ENCODE measurements around the gene ITIH5. TPM values are rescaled to one million over a fixed set of nuclear protein-coding genes. Genes with fewer than 3 reads are reported as not detected.

Gene ITIH5
- total RNA-seq, 4 donors from 2014 or later: 24.9 to 68.1 (median 39.0) TPM

DNA sequence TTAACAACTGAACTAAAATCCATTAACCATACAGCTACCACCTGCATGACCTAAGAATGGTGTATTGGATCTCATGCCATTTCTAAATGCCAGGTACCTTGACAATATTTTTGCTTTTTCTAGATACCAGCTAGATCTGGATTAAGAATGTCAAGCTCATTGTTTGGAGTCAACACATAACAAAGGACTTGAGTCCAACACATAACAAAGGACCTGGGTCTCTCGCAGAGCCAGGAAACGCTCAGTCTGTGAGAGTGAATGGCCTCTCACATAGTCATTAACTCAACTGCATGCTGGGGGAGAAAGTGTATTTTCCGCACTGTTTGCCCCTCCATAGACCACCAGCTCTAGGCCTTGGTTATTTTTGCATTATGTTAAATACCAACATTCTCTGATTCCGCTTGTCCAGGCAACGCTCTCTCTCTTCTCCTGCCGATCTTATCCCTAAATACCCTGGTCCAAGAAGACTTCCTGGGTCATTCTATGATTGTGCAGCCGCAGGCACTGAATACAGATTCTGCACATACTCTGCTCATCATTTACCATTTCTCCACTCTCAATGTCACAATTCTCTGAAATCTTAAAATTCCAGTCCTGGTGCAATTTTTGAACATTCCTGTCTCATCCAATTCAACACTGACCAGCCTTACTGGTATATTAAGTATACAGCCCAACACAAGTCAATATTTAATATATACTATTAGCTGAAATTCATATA is 31.2 kb downstream of the ITIH5 start:
- Histone ChIP-seq H3K9me3 (no peaks in the 10 kb centered on the region), H3K36me3 (peaks cover 0 to 38% (median 9%) of the 10 kb centered on the region in 4 donors), H3K27ac (replicated peaks in 1 of 4) (no peak overlapping the region), H3K4me1 (peaks cover 0 to 10% (median 0%) of the 10 kb centered on the region in 4 donors), H3K27me3 (no peaks in the 10 kb centered on the region), H3K4me3 (no peak overlapping the region)
- intact Hi-C loops (cut with DNase I): no loop called here
- 92% methylated on average over 7 of the region's 7 CpGs for WGBS
- TF ChIP-seq, protein P1, sequence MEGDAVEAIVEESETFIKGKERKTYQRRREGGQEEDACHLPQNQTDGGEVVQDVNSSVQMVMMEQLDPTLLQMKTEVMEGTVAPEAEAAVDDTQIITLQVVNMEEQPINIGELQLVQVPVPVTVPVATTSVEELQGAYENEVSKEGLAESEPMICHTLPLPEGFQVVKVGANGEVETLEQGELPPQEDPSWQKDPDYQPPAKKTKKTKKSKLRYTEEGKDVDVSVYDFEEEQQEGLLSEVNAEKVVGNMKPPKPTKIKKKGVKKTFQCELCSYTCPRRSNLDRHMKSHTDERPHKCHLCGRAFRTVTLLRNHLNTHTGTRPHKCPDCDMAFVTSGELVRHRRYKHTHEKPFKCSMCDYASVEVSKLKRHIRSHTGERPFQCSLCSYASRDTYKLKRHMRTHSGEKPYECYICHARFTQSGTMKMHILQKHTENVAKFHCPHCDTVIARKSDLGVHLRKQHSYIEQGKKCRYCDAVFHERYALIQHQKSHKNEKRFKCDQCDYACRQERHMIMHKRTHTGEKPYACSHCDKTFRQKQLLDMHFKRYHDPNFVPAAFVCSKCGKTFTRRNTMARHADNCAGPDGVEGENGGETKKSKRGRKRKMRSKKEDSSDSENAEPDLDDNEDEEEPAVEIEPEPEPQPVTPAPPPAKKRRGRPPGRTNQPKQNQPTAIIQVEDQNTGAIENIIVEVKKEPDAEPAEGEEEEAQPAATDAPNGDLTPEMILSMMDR (IDR thresholded peaks at IDR 0.05): no peak
- TF ChIP-seq POLR2A (IDR thresholded peaks at IDR 0.05; ENCODE audit: low read depth): no peak
- no peak for TF ChIP-seq POLR2AphosphoS5 (IDR thresholded peaks at IDR 0.05)
- no peak for TF ChIP-seq EP300 (IDR thresholded peaks at IDR 0.05)
- DNase-seq (ENCODE audit: extremely low spot score): no peak

DNA sequence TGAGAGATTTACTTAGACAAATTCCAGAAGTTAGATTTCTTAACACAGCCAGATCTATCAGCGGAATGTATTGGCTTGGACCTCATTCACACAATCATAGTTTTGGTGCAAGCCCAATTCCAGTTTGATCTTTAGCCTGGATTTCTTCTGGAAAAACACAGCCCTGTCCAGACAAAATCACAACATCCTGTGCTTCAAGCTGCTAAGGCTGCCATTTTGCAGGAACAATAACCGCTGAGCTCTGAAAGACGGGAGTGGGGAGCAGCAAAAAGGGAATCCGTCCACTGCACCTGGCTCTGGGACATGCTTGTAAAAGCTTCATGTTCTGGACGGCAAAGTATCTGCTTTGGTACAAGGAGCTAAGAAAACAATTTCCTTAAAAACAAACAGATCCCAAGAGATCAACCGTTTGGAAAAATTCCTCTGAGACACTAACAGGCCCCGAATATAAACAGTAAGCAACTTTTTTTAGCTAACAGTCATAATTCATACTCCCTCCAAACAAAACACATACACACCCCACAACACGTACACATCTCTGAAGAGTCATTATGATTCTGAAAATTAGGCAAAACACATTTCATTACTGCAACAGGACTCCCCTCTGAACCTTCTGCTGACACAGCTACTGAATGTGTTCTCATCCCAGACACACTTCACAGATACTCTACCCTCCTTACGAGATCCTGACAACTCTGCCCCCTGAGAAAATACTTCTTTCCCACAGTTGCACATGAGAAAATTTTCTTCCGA is 32.4 kb downstream of the ITIH5 start:
- no peak for DNase-seq (ENCODE audit: extremely low spot score)

DNA sequence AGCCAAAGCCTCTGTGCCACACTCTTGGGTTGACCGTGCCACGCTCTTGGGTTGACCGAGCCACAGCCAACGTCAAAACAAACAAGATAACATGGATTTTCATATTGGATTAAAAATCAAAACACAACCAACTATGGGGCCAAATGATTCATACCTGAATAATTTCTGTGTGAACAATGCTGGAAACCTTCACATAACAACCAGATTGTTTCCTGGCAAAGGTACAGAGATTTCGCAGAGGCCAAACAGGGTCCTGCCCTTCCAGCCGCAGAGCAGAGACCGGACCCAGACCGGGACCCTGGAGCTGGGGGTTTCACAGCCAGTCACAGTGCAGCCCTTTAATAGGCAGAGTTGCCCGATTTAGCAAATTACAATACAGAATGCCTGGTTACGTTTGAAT is 40.5 kb downstream of the ITIH5 start:
- Histone ChIP-seq H3K27ac (replicated peaks in 1 of 4) (peak overlapping the region; percentile 61 to 77 (median 75)), H3K9me3 (no peaks in the 10 kb centered on the region), H3K27me3 (no peaks in the 10 kb centered on the region), H3K36me3 (no peaks in the 10 kb centered on the region), H3K4me1 (peaks cover 0 to 27% (median 20%) of the 10 kb centered on the region in 4 donors), H3K4me3 (peak overlapping the region in 2 of 4 donors; percentile 10 to 11)
- no peak for TF ChIP-seq POLR2A (IDR thresholded peaks at IDR 0.05; ENCODE audit: low read depth)
- no peak for TF ChIP-seq EP300 (IDR thresholded peaks at IDR 0.05)
- TF ChIP-seq, protein P1 (IDR thresholded peaks at IDR 0.05): no peak
- no peak for TF ChIP-seq POLR2AphosphoS5 (IDR thresholded peaks at IDR 0.05)
- intact Hi-C loops (cut with DNase I): no loop called here
- WGBS: 40% methylated on average over 9 of the region's 10 CpGs
- DNase-seq (ENCODE audit: extremely low spot score): no peak

More for the DNA sequence above, 32.4 kb downstream of the ITIH5 start:
- Histone ChIP-seq H3K4me1 (peaks cover 0 to 10% (median 0%) of the 10 kb centered on the region in 4 donors), H3K36me3 (peaks cover 0 to 28% (median 9%) of the 10 kb centered on the region in 4 donors), H3K4me3 (peak overlapping the region in 1 of 4 donors; percentile 14), H3K27ac (replicated peaks in 1 of 4) (peak overlapping the region; percentile 31 to 66 (median 50)), H3K27me3 (no peaks in the 10 kb centered on the region), H3K9me3 (no peaks in the 10 kb centered on the region)
- TF ChIP-seq, protein P1 (IDR thresholded peaks at IDR 0.05): no peak
- peak in 1 of 2 donors; percentile 8 for TF ChIP-seq POLR2AphosphoS5 (IDR thresholded peaks at IDR 0.05)
- no peak for TF ChIP-seq POLR2A (IDR thresholded peaks at IDR 0.05; ENCODE audit: low read depth)
- no peak for TF ChIP-seq EP300 (IDR thresholded peaks at IDR 0.05)
- WGBS: 74% methylated on average over 10 of the region's 10 CpGs
- intact Hi-C loops (cut with DNase I): no loop called here

GRCh38 chr10:7625836-7626235 is 40.9 kb downstream of the ITIH5 start:
- 58% methylated on average over 7 of the region's 7 CpGs for WGBS
- no peak for DNase-seq (ENCODE audit: extremely low spot score)
- H3K36me3 ChIP-seq: no peaks in the 10 kb centered on the region
- intact Hi-C loops (cut with DNase I): no loop called here
- no peaks in the 10 kb centered on the region for H3K27me3 ChIP-seq
- peak overlapping the region in 2 of 4 donors; percentile 10 to 11 for H3K4me3 ChIP-seq
- H3K27ac ChIP-seq (replicated peaks in 1 of 4): peak overlapping the region; percentile 61 to 77 (median 75)
- TF ChIP-seq EP300 (IDR thresholded peaks at IDR 0.05) (peak; percentile 81), POLR2A (IDR thresholded peaks at IDR 0.05; ENCODE audit: low read depth) (no peak), POLR2AphosphoS5 (IDR thresholded peaks at IDR 0.05) (peak; percentile 61 to 69)
- TF ChIP-seq, protein P1 (IDR thresholded peaks at IDR 0.05): no peak
- H3K4me1 ChIP-seq: peaks cover 0 to 27% (median 20%) of the 10 kb centered on the region in 4 donors
- no peaks in the 10 kb centered on the region for H3K9me3 ChIP-seq
